ENCODE data around the gene CARF.
"Not testable (repeated sequence)": the region's sequence is repeated elsewhere in the genome, so short reads cannot be mapped to it uniquely, and the experiment has no call there.

Gene CARF

DNA sequence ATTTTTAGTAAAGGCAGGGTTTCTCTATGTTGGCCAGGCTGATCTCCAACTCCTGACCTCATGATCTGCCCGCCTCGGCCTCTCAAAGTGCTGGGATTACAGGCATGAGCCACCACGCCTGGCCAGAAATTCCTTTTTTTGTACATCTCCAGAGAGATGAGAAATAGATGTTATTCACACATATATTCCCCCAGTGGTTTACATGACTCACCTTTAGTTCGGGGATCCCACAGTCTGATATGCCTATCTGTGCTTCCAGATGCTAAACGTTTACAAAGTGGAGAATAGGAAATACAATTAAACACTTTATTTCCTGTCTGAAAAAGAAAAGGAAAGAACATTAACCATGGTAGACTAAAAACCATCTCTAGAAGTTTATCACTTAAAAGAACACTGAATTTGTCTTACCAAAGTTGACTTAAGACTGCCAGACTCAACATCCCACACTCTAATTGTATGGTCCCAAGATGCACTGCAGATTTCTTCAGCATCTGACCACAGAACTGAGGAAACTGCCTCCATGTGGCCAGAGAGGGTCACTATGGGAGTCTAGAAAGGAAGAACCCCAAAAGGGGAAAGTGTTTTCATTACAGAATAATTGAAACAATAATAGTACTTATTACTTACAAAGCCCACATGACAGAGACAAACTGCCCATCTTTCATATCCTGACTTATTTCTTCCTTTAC is 27.9 kb upstream of the CARF start:
- H3K4me3 Mint-ChIP-seq = no peak overlapping the region
- H3K27me3 Mint-ChIP-seq (ENCODE audit: low read depth, poor library complexity) = no peaks in the 10 kb centered on the region

DNA sequence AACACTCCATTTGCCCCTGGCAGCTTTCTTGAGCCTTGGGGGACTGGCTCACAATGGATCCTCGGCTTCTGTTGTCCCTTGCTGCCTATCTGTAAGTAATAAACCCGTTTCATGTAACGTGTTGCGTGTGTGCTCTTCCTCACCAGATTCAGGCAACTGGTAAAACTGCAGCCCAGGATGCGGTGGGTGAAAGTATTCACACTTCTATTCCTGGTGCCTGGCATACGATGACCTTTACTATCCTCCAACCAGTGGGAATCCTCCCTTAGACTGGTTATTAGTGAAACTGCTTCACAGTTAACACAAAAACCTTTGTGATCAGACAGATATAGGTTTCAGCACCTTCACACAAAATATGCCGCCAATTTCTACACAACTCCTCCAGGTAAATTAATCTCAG is 26.9 kb upstream of the CARF start:
- Mint-ChIP-seq H3K4me3 (no peak overlapping the region), H3K27me3 (ENCODE audit: low read depth, poor library complexity) (no peaks in the 10 kb centered on the region)

More for the DNA sequence above, 27.9 kb upstream of the CARF start:
- no peak for DNase-seq
- Mint-ChIP-seq H3K27ac (peak overlapping the region; percentile 9), H3K36me3 (ENCODE audit: low read depth) (peaks cover 71% of the 10 kb centered on the region), H3K4me1 (no peaks in the 10 kb centered on the region), H3K9me3 (no peaks in the 10 kb centered on the region)
- TF ChIP-seq, protein P1, sequence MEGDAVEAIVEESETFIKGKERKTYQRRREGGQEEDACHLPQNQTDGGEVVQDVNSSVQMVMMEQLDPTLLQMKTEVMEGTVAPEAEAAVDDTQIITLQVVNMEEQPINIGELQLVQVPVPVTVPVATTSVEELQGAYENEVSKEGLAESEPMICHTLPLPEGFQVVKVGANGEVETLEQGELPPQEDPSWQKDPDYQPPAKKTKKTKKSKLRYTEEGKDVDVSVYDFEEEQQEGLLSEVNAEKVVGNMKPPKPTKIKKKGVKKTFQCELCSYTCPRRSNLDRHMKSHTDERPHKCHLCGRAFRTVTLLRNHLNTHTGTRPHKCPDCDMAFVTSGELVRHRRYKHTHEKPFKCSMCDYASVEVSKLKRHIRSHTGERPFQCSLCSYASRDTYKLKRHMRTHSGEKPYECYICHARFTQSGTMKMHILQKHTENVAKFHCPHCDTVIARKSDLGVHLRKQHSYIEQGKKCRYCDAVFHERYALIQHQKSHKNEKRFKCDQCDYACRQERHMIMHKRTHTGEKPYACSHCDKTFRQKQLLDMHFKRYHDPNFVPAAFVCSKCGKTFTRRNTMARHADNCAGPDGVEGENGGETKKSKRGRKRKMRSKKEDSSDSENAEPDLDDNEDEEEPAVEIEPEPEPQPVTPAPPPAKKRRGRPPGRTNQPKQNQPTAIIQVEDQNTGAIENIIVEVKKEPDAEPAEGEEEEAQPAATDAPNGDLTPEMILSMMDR (IDR thresholded peaks at IDR 0.05) = no peak

DNA sequence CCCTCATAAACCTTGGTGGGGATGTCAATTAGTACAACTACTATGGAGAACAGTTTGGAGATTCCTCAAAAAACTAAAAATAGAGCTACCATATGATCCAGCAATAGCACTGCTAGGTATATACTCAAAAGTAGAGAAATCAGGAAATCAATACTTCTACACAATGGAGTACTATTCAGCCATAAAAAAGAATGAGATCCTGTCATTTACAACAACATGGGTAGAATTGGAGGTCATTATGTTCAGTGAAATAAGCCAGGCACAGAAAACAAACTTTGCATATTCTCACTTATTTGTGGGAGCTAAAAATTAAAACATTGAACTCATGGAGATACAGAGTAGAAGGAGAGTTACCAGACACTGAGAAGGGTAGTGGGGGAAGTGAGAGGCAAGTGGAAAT is 6.6 kb upstream of the CARF start:
- not testable (repeated sequence) for H3K27me3 Mint-ChIP-seq (ENCODE audit: low read depth, poor library complexity); H3K4me3 Mint-ChIP-seq; DNase-seq; H3K27ac Mint-ChIP-seq
- Mint-ChIP-seq H3K4me1 (peaks cover 17% of the 10 kb centered on the region), H3K36me3 (ENCODE audit: low read depth) (peaks cover 71% of the 10 kb centered on the region), H3K9me3 (peaks cover 35% of the 10 kb centered on the region)

More for the DNA sequence above, 26.9 kb upstream of the CARF start:
- Mint-ChIP-seq H3K9me3 (no peaks in the 10 kb centered on the region), H3K36me3 (ENCODE audit: low read depth) (peaks cover 77% of the 10 kb centered on the region), H3K27ac (peak overlapping the region; percentile 58), H3K4me1 (no peaks in the 10 kb centered on the region)
- TF ChIP-seq, protein P1 (IDR thresholded peaks at IDR 0.05) = no peak
- DNase-seq = no peak

DNA sequence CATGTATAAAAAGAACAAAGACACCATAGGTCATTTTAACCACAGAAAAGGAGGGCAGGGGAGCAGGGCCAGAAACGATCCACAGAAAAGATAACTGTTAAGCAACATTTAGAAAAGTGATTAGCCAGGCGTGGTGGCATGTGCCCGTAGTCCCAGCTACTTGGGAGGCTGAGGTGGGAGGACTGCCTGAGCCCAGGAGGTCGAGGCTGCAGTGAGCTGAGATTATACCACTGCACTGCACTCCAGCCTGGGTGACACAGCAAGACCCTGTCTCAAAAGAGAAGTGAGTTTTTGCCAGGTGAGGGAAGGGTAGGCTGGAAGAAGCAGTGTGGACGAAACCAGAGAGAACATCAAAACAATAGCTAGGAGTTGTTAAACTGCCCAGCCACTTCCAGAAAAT is 3.9 kb upstream of the CARF start:
- DNase-seq = no peak
- TF ChIP-seq, protein P1 (IDR thresholded peaks at IDR 0.05) = no peak
- Mint-ChIP-seq H3K27me3 (ENCODE audit: low read depth, poor library complexity) (peaks cover 3% of the 10 kb centered on the region), H3K27ac (peak overlapping the region; percentile 47), H3K9me3 (peaks cover 35% of the 10 kb centered on the region), H3K4me3 (peak overlapping the region; percentile 50), H3K36me3 (ENCODE audit: low read depth) (peaks cover 64% of the 10 kb centered on the region), H3K4me1 (peaks cover 25% of the 10 kb centered on the region)

DNA sequence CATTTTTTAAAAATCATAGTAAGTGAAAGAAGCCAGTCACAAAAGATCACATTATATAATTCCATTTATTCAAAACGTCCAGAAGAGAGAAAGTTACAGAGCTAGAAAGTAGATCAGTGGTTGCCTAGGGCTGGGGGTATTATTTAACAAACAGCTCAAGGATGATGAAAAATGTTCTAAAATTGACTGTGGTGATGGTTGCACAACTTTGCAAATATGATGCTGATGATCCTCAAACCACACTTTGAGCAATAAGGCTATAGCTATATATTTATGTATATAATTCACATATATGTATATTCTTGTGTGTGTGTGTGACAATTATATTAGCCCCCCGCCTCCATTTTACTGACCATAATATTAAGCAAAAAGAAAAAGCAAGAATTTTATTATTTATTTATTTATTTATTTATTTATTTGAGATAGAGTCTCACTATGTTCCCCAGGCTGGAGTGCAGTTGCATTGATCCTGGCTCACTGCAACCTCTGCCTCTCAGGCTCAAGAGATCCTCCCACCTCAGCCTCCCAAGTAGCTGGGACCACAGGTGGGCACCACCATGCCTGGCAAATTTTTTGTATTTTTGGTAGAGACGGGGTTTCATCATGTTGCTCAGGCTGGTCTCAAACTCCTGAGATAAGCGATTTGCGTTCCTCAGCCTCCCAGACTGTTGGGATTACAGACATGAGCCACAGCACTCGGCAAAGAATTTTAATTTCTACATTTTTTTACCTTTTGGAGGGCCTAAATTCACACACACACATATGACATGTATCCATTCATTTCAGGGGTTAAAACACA is 2.5 kb upstream of the CARF start:
- H3K9me3 Mint-ChIP-seq = peaks cover 22% of the 10 kb centered on the region
- no peak for DNase-seq
- peaks cover 50% of the 10 kb centered on the region for H3K36me3 Mint-ChIP-seq (ENCODE audit: low read depth)
- TF ChIP-seq, protein P1 (IDR thresholded peaks at IDR 0.05) = no peak
- H3K27ac Mint-ChIP-seq = no peak overlapping the region
- H3K4me3 Mint-ChIP-seq = peak overlapping the region; percentile 99
- peaks cover 3% of the 10 kb centered on the region for H3K27me3 Mint-ChIP-seq (ENCODE audit: low read depth, poor library complexity)
- peaks cover 27% of the 10 kb centered on the region for H3K4me1 Mint-ChIP-seq

DNA sequence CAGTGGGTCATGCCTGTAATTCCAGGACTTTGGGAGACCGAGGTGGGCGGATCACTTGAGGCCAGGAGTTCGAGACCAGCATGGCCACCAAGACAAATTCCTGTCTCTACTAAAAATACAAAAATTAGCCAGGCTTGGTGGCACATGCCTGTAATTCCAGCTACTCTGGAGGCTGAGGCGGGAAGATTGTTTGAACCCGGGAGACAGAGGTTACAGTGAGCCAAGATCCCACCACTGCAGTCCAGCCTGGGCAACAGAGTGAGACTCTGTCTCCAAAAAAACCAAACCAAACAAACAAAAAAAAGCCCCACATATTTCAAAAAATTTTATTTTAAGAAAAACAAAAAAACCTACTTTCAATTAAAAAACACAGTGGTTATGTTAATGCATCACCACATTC is 1.8 kb upstream of the CARF start:
- Mint-ChIP-seq H3K4me3 (peak overlapping the region; percentile 99), H3K9me3 (peaks cover 17% of the 10 kb centered on the region), H3K36me3 (ENCODE audit: low read depth) (peaks cover 43% of the 10 kb centered on the region), H3K4me1 (peaks cover 27% of the 10 kb centered on the region)
- not testable (repeated sequence) for DNase-seq; H3K27me3 Mint-ChIP-seq (ENCODE audit: low read depth, poor library complexity); H3K27ac Mint-ChIP-seq

Measured in nephron progenitor cell (in vitro differentiated cells).